ENCODE results near the gene CA11. TPM values are rescaled to one million over a fixed set of nuclear protein-coding genes. Genes with fewer than 3 reads are reported as not detected.

Gene CA11
- total RNA-seq, 2 donors from 2014 or later, result 7.0 to 11.2 TPM

DNA sequence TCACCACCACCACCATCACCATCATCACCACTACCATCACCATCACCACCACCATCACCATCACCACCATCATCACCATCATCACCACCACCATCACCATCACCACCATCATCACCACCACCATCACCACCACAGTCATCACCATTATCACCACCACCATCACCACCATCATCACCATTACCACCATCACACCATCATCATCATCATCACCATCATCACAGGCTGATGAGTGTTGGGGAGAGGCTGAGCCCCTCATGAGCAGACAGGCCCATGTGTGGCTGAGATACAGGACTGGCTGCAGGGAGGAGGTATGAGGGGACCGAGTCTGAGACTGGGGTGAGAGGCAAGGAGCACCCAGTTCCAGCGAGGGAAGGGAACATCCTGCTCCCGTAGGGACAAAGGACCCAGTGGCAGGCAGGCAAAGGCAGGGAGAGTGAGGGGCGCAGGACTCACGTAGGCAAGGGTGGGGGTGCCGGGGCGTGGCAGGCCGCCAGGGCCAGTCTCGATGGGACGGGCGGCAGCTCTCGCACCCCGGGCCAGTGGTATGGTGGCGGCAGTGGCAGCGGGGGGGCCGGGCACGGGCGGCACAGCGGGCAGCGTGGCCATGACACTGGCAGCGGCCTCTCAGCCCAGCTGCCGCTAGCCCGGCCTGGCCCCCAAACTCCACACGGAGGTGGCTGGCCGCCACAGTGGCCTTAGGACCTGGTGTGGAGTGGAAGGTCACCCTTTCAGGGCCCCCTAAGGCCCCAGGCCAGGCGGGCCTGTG lies 24.1 kb upstream of the CA11 start:
- Histone ChIP-seq H3K27ac (no peak overlapping the region), H3K36me3 (no peaks in the 10 kb centered on the region), H3K4me3 (no peak overlapping the region), H3K4me1 (replicated peaks) (no peaks in the 10 kb centered on the region), H3K27me3 (replicated peaks; ENCODE audit: insufficient read depth) (no peaks in the 10 kb centered on the region), H3K9me3 (no peaks in the 10 kb centered on the region)
- WGBS, result 96% methylated on average over 26 of the region's 26 CpGs
- no peak for DNase-seq (ENCODE audit: low spot score)
- TF ChIP-seq POLR2AphosphoS5 (IDR thresholded peaks at IDR 0.05) (no peak), CTCF (IDR thresholded peaks at IDR 0.05) (no peak), POLR2A (IDR thresholded peaks at IDR 0.05) (no peak)
- intact Hi-C loops (cut with DNase I), result loop anchor here (10.0 kb wide), 1 partner anchor 65 kb away; no protein-coding TSS in a partner anchor

DNA sequence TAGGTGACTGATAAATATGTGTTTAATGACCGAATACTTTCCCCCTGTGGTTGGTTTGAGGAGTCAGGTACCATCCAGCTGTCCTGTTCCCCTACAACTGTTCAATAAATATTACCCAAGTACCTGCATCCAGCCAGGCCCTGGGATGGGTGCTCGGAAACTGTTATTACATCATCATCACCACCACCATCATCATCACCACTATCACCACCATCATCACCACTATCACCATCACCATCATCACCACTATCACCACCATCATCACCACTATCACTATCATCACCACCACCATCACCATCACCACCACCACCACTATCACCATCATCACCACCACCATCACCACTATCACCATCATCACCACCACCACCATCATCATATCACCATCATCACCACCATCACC lies 22.8 kb upstream of the CA11 start:
- Histone ChIP-seq H3K36me3 (no peaks in the 10 kb centered on the region), H3K9me3 (no peaks in the 10 kb centered on the region), H3K4me1 (replicated peaks) (no peaks in the 10 kb centered on the region), H3K27me3 (replicated peaks; ENCODE audit: insufficient read depth) (no peaks in the 10 kb centered on the region), H3K27ac (no peak overlapping the region), H3K4me3 (no peak overlapping the region)
- intact Hi-C loops (cut with DNase I), result no loop called here
- WGBS, result 96% methylated on average over 2 of the region's 2 CpGs
- no peak for DNase-seq (ENCODE audit: low spot score)
- no peak for TF ChIP-seq POLR2AphosphoS5 (IDR thresholded peaks at IDR 0.05)
- no peak for TF ChIP-seq CTCF (IDR thresholded peaks at IDR 0.05)
- TF ChIP-seq POLR2A (IDR thresholded peaks at IDR 0.05), result no peak

DNA sequence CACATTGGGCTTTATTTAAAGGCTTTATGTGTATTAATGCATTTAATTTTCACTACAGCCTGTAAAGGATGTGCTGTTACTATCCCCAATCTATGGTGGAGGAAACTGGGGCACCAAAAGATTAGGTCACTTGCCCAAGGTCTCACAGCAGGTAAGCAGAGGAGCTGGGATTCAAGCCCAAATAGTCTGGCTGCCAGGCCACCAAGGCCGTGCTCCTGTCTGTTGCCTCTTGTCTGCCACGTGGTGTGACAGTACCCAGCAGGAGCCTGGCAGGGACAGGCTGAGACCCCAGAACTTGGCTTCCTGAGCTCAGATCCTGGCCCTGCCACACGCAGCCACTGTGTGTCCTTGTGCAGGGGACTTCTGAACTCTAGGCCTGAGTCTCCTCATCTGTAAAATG lies 22.3 kb upstream of the CA11 start:
- TF ChIP-seq POLR2A (IDR thresholded peaks at IDR 0.05), result no peak
- TF ChIP-seq CTCF (IDR thresholded peaks at IDR 0.05), result no peak
- no peak for TF ChIP-seq POLR2AphosphoS5 (IDR thresholded peaks at IDR 0.05)
- no peak overlapping the region for H3K27ac ChIP-seq
- H3K4me1 ChIP-seq (replicated peaks), result no peaks in the 10 kb centered on the region
- no peaks in the 10 kb centered on the region for H3K9me3 ChIP-seq
- no peaks in the 10 kb centered on the region for H3K36me3 ChIP-seq
- H3K4me3 ChIP-seq, result no peak overlapping the region
- no peaks in the 10 kb centered on the region for H3K27me3 ChIP-seq (replicated peaks; ENCODE audit: insufficient read depth)
- intact Hi-C loops (cut with DNase I), result no loop called here
- WGBS, result 74% methylated on average over 3 of the region's 3 CpGs
- no peak for DNase-seq (ENCODE audit: low spot score)

DNA sequence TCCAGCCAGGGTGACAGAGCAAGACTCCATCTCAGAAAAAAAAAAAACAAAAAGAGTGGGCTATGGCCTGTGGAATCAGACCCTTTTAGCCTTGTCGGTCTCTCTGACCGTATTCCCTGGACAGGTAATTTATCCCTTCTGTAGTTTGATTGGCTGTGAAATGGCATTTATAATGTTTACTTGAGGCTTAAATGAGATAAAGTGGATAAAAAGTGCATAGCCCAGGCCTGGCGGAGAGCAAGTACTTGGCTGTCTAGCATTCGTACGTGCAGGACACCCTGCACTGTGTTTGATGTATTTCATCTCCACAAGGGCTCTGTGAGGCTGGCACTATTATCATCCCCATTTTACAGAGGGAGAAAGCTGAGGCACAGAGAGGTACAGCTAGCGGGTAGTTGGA lies 19.8 kb upstream of the CA11 start:
- no peaks in the 10 kb centered on the region for H3K36me3 ChIP-seq
- H3K9me3 ChIP-seq, result no peaks in the 10 kb centered on the region
- WGBS, result 68% methylated on average over 6 of the region's 6 CpGs
- no peak for DNase-seq (ENCODE audit: low spot score)
- no peak overlapping the region for H3K4me3 ChIP-seq
- TF ChIP-seq POLR2AphosphoS5 (IDR thresholded peaks at IDR 0.05) (no peak), POLR2A (IDR thresholded peaks at IDR 0.05) (no peak), CTCF (IDR thresholded peaks at IDR 0.05) (no peak)
- no peaks in the 10 kb centered on the region for H3K27me3 ChIP-seq (replicated peaks; ENCODE audit: insufficient read depth)
- intact Hi-C loops (cut with DNase I), result no loop called here
- H3K4me1 ChIP-seq (replicated peaks), result no peaks in the 10 kb centered on the region
- H3K27ac ChIP-seq, result no peak overlapping the region

DNA sequence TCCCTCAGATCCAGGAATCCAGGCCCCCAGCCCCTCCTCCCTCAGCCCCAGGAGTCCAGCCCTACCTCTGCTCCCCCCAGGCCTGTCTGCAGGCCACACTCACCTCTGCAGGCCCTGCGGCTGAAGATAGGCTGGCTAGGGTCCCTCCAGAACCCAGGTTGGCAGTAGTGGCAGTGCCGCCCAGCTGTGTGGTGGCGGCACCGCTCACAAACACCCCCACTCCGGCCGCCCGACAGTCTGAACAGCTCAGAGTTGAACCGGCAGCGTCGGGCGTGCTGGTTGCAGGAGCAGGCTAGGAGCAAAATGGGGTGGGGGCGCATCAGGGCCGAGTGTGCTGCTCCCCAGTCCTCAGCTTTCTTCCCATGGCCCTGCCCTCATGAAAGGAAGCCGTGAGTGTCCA lies 18.5 kb upstream of the CA11 start:
- intact Hi-C loops (cut with DNase I), result no loop called here

More for the DNA sequence above, 18.5 kb upstream of the CA11 start:
- Histone ChIP-seq H3K4me1 (replicated peaks) (no peaks in the 10 kb centered on the region), H3K27ac (no peak overlapping the region), H3K36me3 (no peaks in the 10 kb centered on the region), H3K4me3 (no peak overlapping the region), H3K27me3 (replicated peaks; ENCODE audit: insufficient read depth) (no peaks in the 10 kb centered on the region), H3K9me3 (no peaks in the 10 kb centered on the region)
- WGBS, result 82% methylated on average over 14 of the region's 14 CpGs
- DNase-seq (ENCODE audit: low spot score), result no peak
- TF ChIP-seq POLR2AphosphoS5 (IDR thresholded peaks at IDR 0.05) (no peak), CTCF (IDR thresholded peaks at IDR 0.05) (no peak), POLR2A (IDR thresholded peaks at IDR 0.05) (no peak)

All from prostate gland (tissue), 2 donors.